Stimulated activated CD4-positive, alpha-beta T cell treated with anti-CD3 and anti-CD28 coated beads, Interleukin-2, amount 100 ng/mL, for 4 hours (primary cell): ENCODE data around the gene CEP112.

ENCODE experiments used
- DNase-seq: peaks from one replicate; pipeline ENCODE4 v3.0.0-alpha.2; 2020; ENCODE audit warnings: low read depth

The CEP112 gene

DNA sequence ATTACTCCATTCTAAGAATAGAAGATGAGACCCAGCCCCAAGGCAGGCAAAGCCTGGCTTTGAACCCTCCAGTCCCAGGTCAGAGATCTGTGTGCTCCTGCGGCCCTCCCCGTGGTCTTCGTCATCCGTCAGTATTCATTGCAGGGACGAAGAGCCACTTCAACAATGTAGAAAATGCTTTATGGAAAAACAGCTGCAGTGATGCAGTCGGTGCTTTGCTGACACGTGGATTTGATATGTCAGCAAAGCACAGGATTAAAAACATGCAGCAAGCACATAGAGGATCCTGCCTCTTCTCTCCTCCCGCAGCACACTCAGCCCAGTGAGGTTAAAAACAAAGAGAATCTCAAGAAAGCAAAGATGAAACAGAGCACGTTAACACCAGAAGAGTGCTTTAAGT, 513.4 kb downstream of the CEP112 start:
- DNase-seq = no peak

DNA sequence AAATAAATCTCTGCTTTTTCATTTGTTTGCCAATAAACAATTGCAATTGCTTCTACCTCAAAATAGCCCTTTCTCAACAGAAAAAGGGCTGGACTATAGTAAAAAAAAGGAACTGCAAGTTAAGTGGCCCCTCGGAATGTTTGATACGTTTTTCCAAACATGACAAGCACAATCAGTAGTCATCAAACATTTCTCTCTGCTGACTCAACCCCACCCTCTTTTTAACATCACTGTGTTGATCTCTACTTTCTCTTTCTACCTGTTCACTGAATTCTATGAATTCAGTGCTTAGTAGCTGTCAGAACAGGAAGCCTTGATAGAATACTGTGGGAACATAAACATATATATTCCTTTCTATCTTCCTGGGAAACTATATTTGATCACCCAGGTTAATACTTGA, 514.0 kb downstream of the CEP112 start:
- DNase-seq = no peak

DNA sequence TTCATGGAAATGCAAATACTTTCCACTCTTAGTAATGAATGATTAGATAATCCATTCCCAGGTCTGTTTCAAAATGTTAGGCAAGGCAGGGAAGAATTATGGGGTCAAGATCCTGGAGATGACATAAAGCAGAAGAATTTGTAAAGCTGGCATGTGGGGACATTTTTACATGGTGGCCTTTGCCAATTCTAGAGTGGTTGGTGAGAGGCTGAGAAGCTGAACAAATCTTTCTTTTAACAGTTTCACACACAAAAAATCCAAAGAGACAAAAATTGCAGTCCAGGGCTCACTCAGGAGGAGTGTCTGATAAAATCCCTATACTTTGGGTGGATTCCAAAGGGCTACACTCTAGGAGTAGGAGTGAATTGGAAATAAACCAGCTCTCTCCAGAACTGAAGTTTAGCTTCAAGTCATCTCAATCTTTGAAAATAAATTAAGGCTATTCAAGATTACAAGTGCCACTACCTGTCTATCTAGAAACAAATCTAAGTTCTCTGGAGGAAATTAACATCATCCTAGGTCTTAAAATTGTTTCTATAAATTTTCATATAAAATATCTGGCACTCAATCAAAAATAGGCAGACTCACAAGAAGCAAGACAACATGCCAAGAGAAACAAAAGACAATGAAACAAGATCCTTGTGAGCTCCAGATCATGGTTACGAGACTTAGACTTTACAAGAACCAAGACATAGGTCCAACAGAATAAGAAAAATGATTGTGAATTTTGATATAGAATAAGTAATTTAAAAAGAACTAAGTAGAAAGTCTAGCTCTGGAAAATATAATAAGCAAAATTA, 517.5 kb downstream of the CEP112 start:
- no peak for DNase-seq

DNA sequence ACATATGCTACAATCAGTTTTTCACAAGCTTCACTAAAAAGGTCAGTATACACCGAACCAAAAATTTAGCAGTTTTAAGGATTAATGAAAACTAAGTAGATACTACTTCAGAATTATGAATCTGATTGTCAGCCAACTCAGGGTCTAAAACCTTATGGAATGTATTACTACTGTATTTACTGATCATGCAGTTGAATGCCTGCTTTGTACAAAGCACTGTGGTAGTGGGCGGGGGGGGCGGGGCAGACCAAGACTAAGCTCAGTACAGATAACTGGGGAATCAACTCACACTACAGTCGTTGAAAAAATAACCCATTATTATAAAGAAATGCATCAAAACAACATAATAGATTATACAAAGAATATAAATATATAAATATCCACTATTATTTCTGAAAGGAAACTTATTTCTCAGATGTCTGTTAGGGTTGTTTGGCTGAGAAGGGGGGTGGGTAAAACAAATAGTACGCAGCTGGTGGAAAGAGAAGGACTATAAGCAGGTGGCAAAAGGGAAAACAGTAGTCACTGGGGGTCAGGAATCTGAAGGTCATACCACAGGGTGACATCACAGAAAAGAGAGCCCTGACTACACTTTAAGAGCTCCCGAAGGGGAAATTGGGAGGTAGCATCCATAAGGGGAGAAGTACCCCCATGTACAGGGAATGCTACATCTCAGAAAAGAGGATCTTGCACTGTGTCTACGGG, 521.1 kb downstream of the CEP112 start:
- no peak for DNase-seq

DNA sequence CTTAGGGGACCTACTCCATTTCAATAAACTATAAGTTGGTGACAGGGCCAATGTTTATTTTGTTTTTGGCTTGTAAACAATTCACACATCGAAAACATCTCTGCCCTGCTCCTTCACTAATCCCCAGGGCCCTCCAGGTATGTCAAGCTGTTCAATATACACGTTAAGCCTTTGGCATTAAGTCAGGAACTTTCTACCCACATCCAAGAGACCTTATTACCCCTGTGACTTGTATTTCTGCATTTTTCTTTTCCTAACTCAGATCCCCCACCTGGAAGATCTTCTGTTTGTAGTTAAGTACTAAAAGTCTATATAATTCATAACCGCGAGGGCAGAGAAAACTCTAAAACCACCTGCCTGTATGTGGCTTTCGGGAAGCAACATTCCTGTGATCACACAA, 523.7 kb downstream of the CEP112 start:
- DNase-seq = no peak

DNA sequence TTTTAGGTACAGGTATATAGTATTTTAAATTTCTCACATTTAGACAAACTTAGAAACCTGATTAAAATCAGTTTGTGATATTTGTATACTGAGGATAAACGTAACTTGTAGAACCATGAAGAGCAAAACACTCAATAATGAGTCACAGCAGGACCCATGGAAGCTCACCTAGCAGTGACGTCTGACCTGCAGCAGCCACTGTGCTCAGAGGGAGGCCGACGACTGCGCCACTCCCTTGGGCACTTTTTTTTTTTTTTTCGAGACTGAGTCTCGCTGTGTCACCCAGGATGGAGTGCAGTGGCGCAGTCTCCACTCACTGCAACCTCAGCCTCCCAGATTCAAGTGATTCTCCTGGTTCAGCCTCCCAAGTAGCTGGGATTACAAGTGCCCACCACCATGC, 524.3 kb downstream of the CEP112 start:
- DNase-seq = no peak

DNA sequence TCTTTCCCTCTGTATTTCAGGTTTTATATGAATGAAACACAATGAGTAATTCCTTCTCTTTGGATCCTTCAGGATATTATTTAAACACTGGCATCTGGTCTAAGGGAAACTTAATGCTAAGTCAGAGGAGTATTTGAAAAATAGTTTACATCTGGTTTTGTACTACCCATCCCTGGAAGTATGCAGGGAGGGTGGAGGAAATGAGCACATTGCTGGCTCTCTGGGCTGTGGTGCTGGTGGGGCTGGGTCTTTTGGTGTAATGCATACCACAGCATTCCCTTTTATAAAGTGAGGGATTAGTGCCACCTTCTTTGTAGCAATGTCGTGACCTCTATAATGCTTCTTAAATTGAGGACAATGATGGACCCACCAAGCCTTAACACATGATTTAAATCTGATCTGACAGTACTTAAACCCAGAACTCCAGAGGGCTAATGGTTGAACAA, 525.0 kb downstream of the CEP112 start:
- no peak for DNase-seq

DNA sequence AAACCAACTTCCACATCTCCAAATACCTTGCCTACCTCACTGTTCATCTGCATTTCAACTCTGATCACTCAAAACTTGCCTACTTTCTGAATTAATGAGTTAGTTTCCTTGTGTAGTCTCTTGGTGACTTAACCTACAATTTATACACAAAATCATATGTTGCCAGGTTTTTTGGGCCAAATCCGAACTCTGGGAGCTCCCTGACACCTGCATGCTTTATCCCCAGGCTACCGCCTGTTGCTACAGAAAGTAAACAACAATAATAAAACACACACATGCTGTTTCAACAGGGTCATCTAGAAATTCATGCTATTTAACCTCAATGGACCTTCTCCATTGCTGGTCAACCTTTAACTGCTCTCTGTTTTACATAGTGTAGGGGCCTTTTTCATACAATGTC, 526.0 kb downstream of the CEP112 start:
- no peak for DNase-seq

DNA sequence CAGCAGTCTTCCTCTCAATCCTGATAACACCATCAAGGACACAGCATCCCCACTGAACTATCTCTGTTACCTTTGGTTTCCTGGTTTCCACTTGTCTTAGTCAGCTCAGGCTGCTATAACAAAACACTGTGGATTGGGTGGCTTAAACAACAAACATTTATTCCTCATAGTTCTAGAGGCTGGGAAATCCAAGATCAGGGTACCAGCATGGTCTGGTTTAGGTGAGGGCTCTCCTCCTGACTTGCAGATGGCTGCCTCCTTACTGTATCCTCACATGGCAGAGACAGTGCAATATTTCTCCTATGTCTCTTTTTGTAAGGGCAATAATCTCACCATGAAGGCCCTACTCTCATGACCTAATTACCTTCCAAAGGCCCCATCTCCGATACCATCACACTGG, 527.2 kb downstream of the CEP112 start:
- DNase-seq = no peak

DNA sequence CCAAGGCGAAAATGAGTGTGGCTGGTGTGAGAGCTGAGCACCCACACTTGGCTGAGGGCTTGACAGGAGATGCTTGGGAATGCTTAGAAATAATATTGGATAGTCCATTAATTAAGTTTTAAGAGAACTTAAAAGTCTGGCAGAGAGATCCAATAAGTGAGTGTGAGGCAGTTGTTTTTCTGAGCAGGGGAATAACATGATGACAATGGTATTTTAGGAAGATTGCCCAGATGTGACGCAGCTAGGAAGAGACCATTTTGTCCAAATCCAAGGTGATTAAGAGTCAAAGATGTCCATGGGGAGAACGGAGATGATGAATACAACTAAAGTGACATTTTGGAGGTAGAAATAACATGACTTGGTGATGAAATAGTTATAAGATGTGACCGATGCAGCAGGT, 527.7 kb downstream of the CEP112 start:
- no peak for DNase-seq

DNA sequence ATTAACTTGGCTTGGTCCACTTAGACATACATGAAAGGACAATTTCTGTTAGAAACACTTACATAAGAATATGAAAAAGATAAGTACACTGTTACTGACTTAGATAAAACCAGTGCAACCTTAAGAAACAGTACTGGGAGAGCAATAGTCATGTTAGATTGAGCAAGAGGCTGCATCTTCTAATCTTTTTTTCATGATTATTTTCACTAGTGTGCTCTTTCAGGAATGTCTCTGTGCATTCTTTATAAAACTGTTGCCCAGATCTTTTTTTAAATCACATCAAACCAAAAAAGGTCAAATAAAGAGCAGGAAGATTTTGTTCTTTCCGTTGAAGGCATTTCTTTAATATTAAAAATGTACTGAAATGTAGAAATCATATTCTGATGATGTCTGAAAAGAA, 529.7 kb downstream of the CEP112 start:
- no peak for DNase-seq

DNA sequence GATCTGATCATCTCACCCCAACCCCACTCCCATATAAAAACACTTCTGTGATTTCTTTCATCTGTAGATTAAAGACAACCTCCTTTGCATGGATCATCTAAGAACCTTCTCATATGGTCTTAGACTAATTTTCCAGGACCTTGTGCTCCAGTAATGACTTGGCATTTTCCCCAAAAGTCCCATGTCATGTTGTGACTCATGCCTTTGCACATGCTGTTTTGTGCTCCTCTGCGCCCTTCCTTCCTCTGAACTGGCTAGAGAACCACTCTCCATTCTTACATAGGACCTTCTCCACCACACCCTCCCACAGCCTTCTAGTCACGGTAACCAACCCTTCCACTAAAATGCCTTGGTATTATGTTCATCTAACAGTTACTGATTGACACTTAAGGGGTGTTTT, 531.0 kb downstream of the CEP112 start:
- no peak for DNase-seq

DNA sequence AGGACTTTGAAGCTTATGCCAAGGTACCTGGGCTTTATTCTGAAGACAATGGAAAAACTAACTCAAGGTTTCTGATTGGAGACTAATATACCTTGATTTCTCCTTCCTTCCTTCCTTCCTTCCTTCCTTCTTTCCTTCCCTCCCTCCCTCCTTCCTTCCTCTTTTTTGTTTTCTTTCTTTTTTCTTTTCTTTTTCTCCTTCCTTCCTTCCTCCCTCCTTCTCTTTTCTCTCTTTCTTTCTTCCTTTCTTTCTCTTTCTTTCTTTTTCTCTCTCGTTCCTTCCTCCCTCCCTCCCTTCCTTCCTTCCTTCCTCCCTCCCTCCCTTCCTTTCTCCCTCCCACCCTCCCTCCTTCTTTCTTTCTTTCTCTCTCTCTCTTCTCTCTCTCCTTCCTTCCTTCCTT, 531.9 kb downstream of the CEP112 start:
- no peak for DNase-seq

DNA sequence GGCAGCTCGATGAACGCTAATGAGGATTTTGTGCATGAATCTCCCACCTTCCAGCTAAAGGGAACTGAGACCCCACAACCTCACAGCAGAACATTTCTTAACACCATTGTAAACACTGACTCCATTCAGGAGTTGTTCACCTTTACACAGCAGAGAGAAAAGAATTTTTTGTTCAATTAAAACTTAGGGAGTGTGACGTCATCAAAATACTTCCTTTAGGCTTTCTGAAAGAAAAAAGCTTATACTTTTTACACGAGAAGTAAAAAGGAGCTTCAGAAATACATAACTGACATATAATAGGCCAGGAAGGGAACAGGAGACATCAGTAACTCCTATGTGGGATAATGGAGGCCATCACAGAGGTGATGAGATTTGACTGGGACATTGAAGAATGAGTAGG, 532.4 kb downstream of the CEP112 start:
- no peak for DNase-seq

DNA sequence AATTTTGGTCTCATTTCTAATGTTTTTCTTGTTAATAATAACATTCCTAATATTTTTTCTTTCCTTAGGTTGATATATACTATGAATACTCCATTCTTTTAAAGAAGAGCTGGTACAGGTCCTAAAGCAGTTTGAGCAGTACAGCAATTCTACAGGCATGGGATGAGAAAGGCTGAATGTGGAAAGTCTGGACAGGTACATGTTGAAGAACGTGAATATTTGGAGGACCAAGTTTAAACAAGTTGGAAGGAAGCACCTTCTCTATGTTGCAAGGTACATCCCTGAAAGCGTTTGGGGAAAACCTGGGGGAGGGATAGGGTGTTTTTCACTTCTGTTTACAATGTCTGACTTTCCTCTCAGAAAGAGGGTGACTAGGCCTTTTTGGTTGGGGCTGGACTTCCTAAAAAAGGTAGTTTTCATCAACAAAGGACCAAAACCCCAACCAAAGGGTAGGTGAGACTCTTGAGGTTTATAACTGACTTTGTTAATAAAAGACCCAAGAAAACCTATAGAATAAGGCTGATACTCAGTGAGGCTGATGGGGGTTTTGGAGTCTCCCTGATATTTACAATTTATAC, 534.6 kb downstream of the CEP112 start:
- no peak for DNase-seq

DNA sequence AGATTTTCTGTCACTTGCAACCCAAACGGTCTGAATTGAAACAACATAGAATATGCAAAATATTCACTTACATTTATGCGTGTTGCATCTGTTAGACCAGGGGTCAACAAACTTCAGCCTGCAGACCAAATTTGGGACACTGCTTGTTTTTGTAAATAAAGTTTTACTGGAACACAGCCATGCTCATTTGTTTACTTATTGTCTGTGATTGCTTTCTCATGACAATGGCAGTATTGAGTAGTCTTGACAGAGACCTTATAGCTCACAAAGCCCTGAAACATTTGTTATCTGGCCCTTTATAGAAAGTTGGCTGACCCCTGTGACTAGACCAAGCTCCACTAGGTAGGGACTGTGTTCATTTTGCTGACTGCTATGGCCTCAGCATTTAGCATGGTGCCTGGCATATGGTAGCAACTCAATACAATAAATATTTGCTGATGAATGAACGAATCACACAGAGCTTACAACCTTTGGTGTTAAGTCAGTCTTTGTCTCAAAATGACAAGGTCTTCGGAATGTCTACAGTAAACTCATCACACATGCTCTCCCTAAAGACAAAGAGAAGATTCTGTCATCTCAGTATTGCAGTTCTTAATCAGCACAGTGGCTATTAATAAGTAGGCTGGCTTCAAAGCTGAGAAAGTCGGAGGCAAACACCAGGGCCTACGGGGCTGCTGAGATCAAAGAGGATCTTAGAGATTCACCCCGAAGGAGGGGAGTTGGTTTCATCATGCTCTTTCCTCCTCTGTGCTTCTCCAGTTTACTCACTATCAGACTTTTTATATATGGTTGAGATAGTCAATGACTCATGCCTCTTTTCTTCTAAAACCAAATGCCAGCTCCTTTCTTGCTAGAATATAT, 535.3 kb downstream of the CEP112 start:
- DNase-seq = peak; percentile 3

DNA sequence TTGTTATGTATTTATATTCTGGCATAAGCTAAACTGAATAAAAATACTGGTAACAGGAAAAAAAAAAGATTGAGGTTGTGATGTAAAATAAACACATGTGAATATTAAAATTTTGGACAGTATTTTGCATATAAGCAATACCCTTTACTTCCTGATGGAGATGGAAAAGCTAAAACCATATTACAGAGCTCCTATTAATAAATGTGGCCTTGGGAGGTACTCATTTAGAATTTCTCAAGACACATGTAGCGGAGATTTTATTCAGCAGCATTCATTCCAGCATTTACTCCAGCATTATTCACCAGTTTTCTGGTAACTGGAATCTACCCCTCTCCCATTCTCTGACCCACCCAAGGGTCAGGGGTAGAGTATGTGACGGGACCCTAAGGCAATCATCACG, 536.2 kb downstream of the CEP112 start:
- DNase-seq = no peak

DNA sequence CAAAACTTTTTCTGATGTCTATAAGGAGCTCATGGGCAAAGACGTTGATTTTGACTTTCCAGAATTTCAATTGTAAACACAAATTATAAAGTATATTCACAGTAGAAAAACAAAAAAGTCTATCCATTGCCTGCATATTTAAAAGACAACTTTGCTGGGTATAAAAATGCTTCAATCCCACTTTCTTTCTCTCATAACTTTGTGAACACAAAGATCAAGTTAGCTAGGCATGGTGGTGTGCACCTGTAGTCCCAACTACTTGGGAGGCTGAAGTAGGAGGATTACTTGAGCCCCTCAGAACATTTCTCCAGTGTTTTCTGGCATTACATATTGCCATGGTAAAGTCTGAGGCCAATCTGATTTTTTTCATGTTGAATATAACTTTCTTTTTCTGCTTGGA, 547.4 kb downstream of the CEP112 start:
- no peak for DNase-seq

DNA sequence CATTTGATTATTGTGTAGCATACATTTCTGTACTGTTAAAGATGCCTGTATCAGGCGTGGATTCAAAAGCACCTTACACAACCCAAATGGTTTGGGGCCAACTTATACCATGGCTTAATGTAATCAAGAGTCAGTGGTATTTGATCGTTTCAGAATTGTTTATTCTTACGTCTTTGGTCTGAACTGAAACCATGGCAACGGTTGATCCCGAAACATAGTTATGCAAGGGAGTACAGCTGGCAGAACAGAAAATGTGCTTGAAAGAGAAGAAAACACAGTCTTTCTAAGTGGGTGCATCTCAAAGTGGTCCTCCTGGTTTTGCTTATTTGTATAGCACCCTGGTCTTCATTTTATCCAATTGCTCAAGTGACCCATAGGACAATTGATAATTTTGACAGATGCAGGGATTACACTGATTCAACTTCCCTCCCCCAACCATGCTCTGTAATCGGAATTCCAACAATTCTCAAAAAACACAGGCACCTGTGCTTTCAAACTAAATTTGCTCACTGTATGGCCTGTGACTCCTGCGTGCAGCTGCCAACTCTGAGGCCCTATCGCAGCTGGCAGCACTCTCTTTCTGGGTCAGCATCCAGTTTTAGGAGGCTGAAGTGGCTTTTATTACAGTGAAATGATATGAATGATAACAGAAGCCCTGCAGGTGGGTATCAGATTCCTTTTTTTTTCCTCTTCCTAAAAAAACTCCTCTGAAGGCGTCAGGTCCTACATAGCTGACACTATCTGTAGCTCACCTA, 553.5 kb downstream of the CEP112 start:
- DNase-seq = no peak

DNA sequence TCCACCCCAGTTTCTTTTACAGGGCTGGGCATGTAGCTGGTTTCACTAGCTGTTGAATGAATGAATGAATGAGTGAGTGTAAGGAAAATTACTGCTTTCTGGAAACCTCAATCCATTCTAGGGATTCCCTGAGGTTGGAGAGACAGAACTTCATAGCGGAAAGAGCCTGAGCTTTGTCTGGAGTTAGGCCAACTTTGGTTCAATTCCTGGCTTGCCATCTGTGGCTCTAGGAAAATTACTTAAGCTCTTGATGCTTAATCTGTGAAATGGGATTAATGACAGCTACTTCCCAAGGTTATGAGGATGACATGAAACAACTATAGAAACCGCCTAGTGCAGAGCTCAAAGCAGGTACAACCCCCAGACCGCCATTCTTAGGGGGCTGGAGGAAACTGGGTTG, 554.1 kb downstream of the CEP112 start:
- DNase-seq = no peak

DNA sequence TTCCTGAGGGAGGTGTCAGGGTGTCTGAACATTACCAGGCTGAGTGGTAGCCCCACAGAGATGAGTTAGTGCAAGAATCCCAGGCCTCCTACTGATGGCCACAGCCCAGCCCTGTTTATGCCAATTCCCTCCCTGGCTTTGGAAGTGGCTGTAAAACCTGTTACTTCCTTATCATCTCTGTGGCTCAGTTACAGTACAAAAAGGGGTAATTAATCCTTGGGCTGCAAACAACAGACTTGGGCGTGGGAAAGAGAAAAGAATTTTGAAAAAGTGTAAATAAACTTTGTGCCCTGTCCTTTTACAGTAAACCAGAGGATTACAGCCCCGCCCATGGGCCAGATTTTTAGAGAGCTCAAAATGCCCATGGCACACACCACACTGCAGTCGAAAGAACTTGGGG, 557.4 kb downstream of the CEP112 start:
- no peak for DNase-seq

DNA sequence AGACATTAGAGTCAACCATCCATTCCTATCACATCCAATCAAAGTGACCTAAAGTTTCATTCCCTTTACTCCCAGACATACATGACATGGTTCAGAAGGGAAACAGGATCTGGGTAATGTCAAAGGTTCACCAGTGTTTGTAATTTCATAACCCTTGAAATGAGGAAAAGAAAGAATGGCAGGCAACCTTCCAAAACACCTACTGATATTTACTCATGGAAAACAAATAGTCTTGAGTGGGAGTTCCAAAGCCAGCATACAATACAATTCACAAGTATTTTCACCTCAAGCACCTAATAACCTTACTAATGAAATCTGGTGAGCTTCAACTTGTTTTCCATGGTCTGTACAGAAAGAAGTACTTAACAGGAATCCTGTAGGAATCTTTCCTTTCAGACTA, 557.9 kb downstream of the CEP112 start:
- DNase-seq = no peak
